22Rv1 (cell line): Measurements from ENCODE around the gene KIAA0513.

Experiments
- ZFX ChIP-seq: fragments of 450-650 bp; IDR thresholded peaks from 2 replicates; pipeline ENCODE4 v1.6.1; 2017; ENCODE audit warnings: antibody characterized with exemption, borderline replicate concordance
- TF ChIP-seq, protein P1 (sequence below): fragments of 450-650 bp; IDR thresholded peaks from 2 replicates; pipeline ENCODE4 v1.5.1; 2017; ENCODE audit warnings: mild to moderate bottlenecking

DNA sequence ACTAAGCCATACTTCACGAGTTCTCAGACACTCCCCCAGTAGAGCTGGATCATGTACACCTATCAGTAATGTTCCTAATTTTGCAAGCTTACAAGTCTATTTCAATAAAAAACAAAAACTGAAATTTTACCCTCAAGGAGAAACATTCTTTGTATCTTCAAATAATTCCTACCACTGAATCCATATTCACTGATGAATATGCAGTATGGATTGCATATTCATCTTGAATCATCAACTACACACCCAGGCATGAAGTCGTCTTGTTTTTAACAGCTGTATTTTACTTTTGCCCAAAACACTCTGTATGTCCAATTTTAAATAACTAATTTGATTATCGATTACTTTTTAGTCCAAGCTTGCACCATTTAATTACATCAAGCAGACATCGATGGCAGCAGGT, 48.1 kb upstream of the KIAA0513 start:
- TF ChIP-seq, protein P1, sequence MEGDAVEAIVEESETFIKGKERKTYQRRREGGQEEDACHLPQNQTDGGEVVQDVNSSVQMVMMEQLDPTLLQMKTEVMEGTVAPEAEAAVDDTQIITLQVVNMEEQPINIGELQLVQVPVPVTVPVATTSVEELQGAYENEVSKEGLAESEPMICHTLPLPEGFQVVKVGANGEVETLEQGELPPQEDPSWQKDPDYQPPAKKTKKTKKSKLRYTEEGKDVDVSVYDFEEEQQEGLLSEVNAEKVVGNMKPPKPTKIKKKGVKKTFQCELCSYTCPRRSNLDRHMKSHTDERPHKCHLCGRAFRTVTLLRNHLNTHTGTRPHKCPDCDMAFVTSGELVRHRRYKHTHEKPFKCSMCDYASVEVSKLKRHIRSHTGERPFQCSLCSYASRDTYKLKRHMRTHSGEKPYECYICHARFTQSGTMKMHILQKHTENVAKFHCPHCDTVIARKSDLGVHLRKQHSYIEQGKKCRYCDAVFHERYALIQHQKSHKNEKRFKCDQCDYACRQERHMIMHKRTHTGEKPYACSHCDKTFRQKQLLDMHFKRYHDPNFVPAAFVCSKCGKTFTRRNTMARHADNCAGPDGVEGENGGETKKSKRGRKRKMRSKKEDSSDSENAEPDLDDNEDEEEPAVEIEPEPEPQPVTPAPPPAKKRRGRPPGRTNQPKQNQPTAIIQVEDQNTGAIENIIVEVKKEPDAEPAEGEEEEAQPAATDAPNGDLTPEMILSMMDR = no peak
- TF ChIP-seq ZFX = no peak
